ENCODE results near the gene NMNAT2.
"Not testable (repeated sequence)": the region's sequence is repeated elsewhere in the genome, so short reads cannot be mapped to it uniquely, and the experiment has no call there.

Gene NMNAT2

GRCh38 chr1:183444243-183444642 lies 26.1 kb upstream of the NMNAT2 start:
- H3K4me1 ChIP-seq (ENCODE audit: insufficient read depth, low read length): peaks cover 12% of the 10 kb centered on the region; the same call in 1 of the 2 replicates
- H3K36me3 ChIP-seq (ENCODE audit: insufficient read depth, low read length): no peaks in the 10 kb centered on the region
- WGBS: 43% methylated on average over 2 of the region's 3 CpGs
- H3K27ac ChIP-seq (ENCODE audit: low read depth, low read length): no peak overlapping the region
- no peaks in the 10 kb centered on the region for H3K27me3 ChIP-seq (ENCODE audit: insufficient read depth, low read length)
- H3K9ac ChIP-seq (ENCODE audit: low read depth, low read length): no peak overlapping the region
- no peaks in the 10 kb centered on the region for H3K9me3 ChIP-seq (ENCODE audit: insufficient read depth, low read depth, low read length)
- H3K4me3 ChIP-seq (ENCODE audit: low read length): no peak overlapping the region

DNA sequence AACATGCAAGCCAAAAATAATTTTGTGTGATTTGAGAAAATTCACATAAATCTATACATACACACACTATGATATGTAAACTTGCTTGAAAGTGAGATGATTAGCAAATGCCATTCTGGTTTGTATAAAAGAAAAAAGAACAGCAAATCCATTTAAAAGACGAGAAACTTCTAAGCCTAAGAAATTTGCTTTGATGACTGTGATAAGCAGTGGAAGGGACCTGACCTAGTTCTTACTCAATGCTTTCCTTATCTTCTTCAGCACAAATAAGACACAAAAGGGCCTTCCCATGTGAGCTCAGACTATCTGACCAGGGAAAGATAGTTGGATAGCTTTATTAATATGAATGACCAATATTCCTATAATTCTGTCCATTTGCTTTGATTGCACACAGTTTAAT lies 25.3 kb upstream of the NMNAT2 start:
- Histone ChIP-seq H3K4me3 (ENCODE audit: low read length) (no peak overlapping the region), H3K4me1 (ENCODE audit: insufficient read depth, low read length) (peaks cover 12% of the 10 kb centered on the region; the same call in 1 of the 2 replicates), H3K9ac (ENCODE audit: low read depth, low read length) (no peak overlapping the region), H3K27ac (ENCODE audit: low read depth, low read length) (no peak overlapping the region), H3K27me3 (ENCODE audit: insufficient read depth, low read length) (no peaks in the 10 kb centered on the region), H3K9me3 (ENCODE audit: insufficient read depth, low read depth, low read length) (no peaks in the 10 kb centered on the region), H3K36me3 (ENCODE audit: insufficient read depth, low read length) (no peaks in the 10 kb centered on the region)
- WGBS: 80% methylated on average over 1 of the region's 1 CpG

DNA sequence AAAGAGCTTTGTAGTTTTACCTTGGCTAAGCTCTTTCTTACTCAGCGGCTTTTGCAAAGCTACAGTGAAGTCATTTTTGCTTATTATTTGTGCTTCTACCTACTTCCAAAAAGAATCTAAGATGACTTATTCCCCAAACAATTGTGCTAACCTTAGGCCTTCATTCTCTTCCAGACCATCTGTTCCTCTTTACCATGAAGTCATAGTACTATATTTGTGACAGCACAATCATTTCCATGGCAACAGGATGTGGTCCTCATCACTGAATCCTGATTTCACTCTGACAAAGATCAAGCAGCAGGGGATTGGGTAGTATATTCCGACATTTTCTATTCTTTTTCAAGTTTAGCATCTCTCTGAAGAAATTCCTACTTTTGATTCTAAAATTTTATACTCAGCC lies 24.8 kb upstream of the NMNAT2 start:
- Histone ChIP-seq H3K27me3 (ENCODE audit: insufficient read depth, low read length) (no peaks in the 10 kb centered on the region), H3K36me3 (ENCODE audit: insufficient read depth, low read length) (no peaks in the 10 kb centered on the region), H3K27ac (ENCODE audit: low read depth, low read length) (no peak overlapping the region), H3K4me3 (ENCODE audit: low read length) (no peak overlapping the region), H3K9me3 (ENCODE audit: insufficient read depth, low read depth, low read length) (no peaks in the 10 kb centered on the region), H3K4me1 (ENCODE audit: insufficient read depth, low read length) (peaks cover 12% of the 10 kb centered on the region; the same call in 1 of the 2 replicates), H3K9ac (ENCODE audit: low read depth, low read length) (no peak overlapping the region)
- WGBS: 88% methylated on average over 2 of the region's 2 CpGs

DNA sequence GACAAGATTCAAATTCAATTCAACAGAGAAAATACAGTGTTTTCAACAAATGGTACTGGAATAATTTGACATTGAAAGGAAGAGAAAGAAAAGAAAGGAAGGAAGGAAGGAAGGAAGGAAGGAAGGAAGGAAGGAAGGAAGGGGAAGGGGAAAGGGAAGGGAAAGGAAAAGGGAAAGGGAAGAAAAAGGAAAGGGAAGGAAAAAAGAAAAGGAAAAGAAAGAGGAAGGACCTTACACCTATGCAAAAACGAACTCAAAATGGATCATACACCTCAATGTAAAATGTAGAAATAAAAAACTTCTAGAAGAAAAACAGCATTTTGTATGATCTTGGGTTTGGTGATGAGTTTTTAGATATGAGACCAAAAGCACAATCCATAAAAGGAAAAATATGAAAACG lies 19.9 kb upstream of the NMNAT2 start:
- H3K36me3 ChIP-seq (ENCODE audit: insufficient read depth, low read length): no peaks in the 10 kb centered on the region
- H3K4me3 ChIP-seq (ENCODE audit: low read length): no peak overlapping the region
- H3K9me3 ChIP-seq (ENCODE audit: insufficient read depth, low read depth, low read length): no peaks in the 10 kb centered on the region
- no peaks in the 10 kb centered on the region for H3K27me3 ChIP-seq (ENCODE audit: insufficient read depth, low read length)
- whole genome bisulfite sequencing: no CpG with 5 or more reads among the region's 2 CpGs
- H3K27ac ChIP-seq (ENCODE audit: low read depth, low read length): no peak overlapping the region
- H3K4me1 ChIP-seq (ENCODE audit: insufficient read depth, low read length): 0 out of 2 replicates have a peak, but pooled peaks cover 6% of the 10 kb centered on the region
- H3K9ac ChIP-seq (ENCODE audit: low read depth, low read length): no peak overlapping the region

GRCh38 chr1:183435497-183435896 lies 17.3 kb upstream of the NMNAT2 start:
- Histone ChIP-seq H3K4me3 (ENCODE audit: low read length) (no peak overlapping the region), H3K4me1 (ENCODE audit: insufficient read depth, low read length) (0 out of 2 replicates have a peak, but pooled peaks cover 6% of the 10 kb centered on the region), H3K9me3 (ENCODE audit: insufficient read depth, low read depth, low read length) (no peaks in the 10 kb centered on the region), H3K9ac (ENCODE audit: low read depth, low read length) (no peak overlapping the region), H3K36me3 (ENCODE audit: insufficient read depth, low read length) (no peaks in the 10 kb centered on the region), H3K27ac (ENCODE audit: low read depth, low read length) (no peak overlapping the region), H3K27me3 (ENCODE audit: insufficient read depth, low read length) (no peaks in the 10 kb centered on the region)
- WGBS: 97% methylated on average over 2 of the region's 2 CpGs

GRCh38 chr1:183433703-183434102 lies 15.5 kb upstream of the NMNAT2 start:
- 0% methylated on average over 1 of the region's 1 CpG for WGBS
- Histone ChIP-seq H3K27ac (ENCODE audit: low read depth, low read length) (no peak overlapping the region), H3K9ac (ENCODE audit: low read depth, low read length) (no peak overlapping the region), H3K27me3 (ENCODE audit: insufficient read depth, low read length) (no peaks in the 10 kb centered on the region), H3K4me3 (ENCODE audit: low read length) (no peak overlapping the region), H3K36me3 (ENCODE audit: insufficient read depth, low read length) (no peaks in the 10 kb centered on the region), H3K9me3 (ENCODE audit: insufficient read depth, low read depth, low read length) (no peaks in the 10 kb centered on the region; the same call in 1 of the 2 replicates), H3K4me1 (ENCODE audit: insufficient read depth, low read length) (peaks cover 6% of the 10 kb centered on the region; the same call in 1 of the 2 replicates)

DNA sequence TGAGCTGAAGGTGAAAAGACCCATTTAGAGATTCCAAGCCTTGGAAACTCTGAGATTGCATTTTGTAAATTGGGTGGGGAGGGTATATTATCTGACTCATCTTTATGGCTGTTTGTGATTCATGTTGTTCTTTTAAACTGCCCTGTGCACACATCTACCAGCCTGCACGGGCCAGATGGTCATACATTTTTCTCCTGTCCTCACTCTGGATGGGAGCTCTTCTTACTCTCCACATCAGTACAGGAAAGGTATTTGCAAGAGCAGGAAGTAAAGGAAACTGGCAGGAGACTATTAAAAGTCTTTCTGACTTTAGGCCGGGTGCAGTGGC lies 14.3 kb upstream of the NMNAT2 start:
- no peak overlapping the region for H3K9ac ChIP-seq (ENCODE audit: low read depth, low read length)
- H3K9me3 ChIP-seq (ENCODE audit: insufficient read depth, low read depth, low read length): no peaks in the 10 kb centered on the region; the same call in 1 of the 2 replicates
- H3K36me3 ChIP-seq (ENCODE audit: insufficient read depth, low read length): no peaks in the 10 kb centered on the region
- no peaks in the 10 kb centered on the region for H3K27me3 ChIP-seq (ENCODE audit: insufficient read depth, low read length)
- no peak overlapping the region for H3K4me3 ChIP-seq (ENCODE audit: low read length)
- WGBS: 93% methylated on average over 2 of the region's 2 CpGs
- H3K27ac ChIP-seq (ENCODE audit: low read depth, low read length): no peak overlapping the region
- H3K4me1 ChIP-seq (ENCODE audit: insufficient read depth, low read length): peaks cover 6% of the 10 kb centered on the region; the same call in 1 of the 2 replicates

DNA sequence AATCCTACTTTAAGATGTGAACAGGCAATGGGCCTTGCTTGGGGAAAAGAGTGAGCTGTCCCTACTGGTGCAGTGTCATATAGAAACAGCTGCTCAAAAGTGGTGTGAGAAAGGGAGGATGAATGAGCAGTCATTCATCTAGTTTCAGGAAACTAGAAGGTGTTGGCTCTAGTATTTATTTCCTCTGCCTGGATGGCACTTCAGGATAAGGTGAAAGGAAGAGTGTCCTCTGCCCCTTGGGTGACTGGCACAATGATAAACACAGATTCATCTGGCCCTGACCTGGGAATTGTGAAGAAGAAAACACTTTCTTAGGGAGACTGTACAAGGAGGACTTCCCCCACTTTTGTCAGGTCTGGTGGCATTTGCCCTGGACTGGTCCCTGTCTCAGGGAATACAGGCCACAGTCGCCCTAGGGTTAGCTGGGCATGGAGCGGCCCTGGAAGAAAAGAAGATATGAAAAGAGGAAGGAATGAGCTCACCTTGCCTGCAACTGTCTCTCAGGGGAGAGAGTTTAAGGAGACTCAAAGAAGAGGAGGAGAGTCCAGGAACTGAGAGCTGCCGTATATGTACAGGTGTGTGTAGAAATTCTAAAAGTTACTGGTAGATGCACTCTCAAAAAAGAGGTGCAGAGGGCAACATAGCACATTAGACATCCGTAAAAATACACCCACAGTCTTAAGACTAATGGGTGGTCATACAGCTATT lies 13.8 kb upstream of the NMNAT2 start:
- no peaks in the 10 kb centered on the region; the same call in 1 of the 2 replicates for H3K9me3 ChIP-seq (ENCODE audit: insufficient read depth, low read depth, low read length)
- no peaks in the 10 kb centered on the region for H3K36me3 ChIP-seq (ENCODE audit: insufficient read depth, low read length)
- H3K4me3 ChIP-seq (ENCODE audit: low read length): no peak overlapping the region
- H3K27ac ChIP-seq (ENCODE audit: low read depth, low read length): no peak overlapping the region
- WGBS: 94% methylated on average over 4 of the region's 4 CpGs
- H3K27me3 ChIP-seq (ENCODE audit: insufficient read depth, low read length): no peaks in the 10 kb centered on the region
- peaks cover 6% of the 10 kb centered on the region; the same call in 1 of the 2 replicates for H3K4me1 ChIP-seq (ENCODE audit: insufficient read depth, low read length)
- no peak overlapping the region for H3K9ac ChIP-seq (ENCODE audit: low read depth, low read length)

- H3K4me1 ChIP-seq (ENCODE audit: insufficient read depth, low read length); H3K27ac ChIP-seq (ENCODE audit: low read depth, low read length); H3K4me3 ChIP-seq (ENCODE audit: low read length); H3K36me3 ChIP-seq (ENCODE audit: insufficient read depth, low read length); H3K27me3 ChIP-seq (ENCODE audit: insufficient read depth, low read length); H3K9ac ChIP-seq (ENCODE audit: low read depth, low read length); H3K9me3 ChIP-seq (ENCODE audit: insufficient read depth, low read depth, low read length): not testable (repeated sequence)
- WGBS: 82% methylated on average over 2 of the region's 3 CpGs
Measured at GRCh38 chr1:183427591-183427990, 9.4 kb upstream of the NMNAT2 start.

- H3K9ac ChIP-seq (ENCODE audit: low read depth, low read length): no peak overlapping the region
- H3K27ac ChIP-seq (ENCODE audit: low read depth, low read length): no peak overlapping the region
- H3K4me3 ChIP-seq (ENCODE audit: low read length): no peak overlapping the region
- H3K4me1 ChIP-seq (ENCODE audit: insufficient read depth, low read length): no peaks in the 10 kb centered on the region; the same call in 1 of the 2 replicates
- H3K27me3 ChIP-seq (ENCODE audit: insufficient read depth, low read length): peaks cover 2% of the 10 kb centered on the region
- no peaks in the 10 kb centered on the region for H3K36me3 ChIP-seq (ENCODE audit: insufficient read depth, low read length)
- H3K9me3 ChIP-seq (ENCODE audit: insufficient read depth, low read depth, low read length): peaks cover 7% of the 10 kb centered on the region
Measured at GRCh38 chr1:183424691-183425090, 6.5 kb upstream of the NMNAT2 start.

- Histone ChIP-seq H3K4me1 (ENCODE audit: insufficient read depth, low read length) (peaks cover 2% of the 10 kb centered on the region), H3K9me3 (ENCODE audit: insufficient read depth, low read depth, low read length) (peaks cover 7% of the 10 kb centered on the region), H3K27ac (ENCODE audit: low read depth, low read length) (no peak overlapping the region), H3K27me3 (ENCODE audit: insufficient read depth, low read length) (peaks cover 14% of the 10 kb centered on the region), H3K9ac (ENCODE audit: low read depth, low read length) (no peak overlapping the region), H3K4me3 (ENCODE audit: low read length) (no peak overlapping the region), H3K36me3 (ENCODE audit: insufficient read depth, low read length) (no peaks in the 10 kb centered on the region)
- 100% methylated on average over 1 of the region's 1 CpG for WGBS
Measured at GRCh38 chr1:183423541-183423940, 5.4 kb upstream of the NMNAT2 start.

DNA sequence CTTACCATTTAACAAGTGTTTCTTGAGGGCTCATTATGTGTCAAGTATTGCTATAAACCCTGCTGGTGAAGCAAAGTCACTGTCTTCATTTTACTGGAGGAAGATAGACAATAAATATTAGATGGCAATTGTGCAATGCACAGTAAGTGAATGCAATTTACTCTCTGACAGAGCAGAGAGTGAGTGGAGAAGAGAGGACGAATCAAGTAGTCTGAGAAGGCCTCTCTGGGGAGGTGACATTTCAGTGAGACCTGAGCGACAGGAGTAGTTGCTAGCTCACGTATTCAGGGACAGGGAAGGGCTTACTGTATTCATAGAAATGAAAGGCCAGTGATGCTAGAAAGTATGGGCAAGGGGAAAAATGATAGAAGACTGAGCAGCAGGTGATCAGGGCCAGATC lies 1.2 kb upstream of the NMNAT2 start:
- Histone ChIP-seq H3K36me3 (ENCODE audit: insufficient read depth, low read length) (no peaks in the 10 kb centered on the region), H3K27ac (ENCODE audit: low read depth, low read length) (no peak overlapping the region), H3K9me3 (ENCODE audit: insufficient read depth, low read depth, low read length) (no peaks in the 10 kb centered on the region), H3K4me3 (ENCODE audit: low read length) (no peak overlapping the region), H3K27me3 (ENCODE audit: insufficient read depth, low read length) (peaks cover 48% of the 10 kb centered on the region), H3K4me1 (ENCODE audit: insufficient read depth, low read length) (peaks cover 13% of the 10 kb centered on the region), H3K9ac (ENCODE audit: low read depth, low read length) (no peak overlapping the region)
- 74% methylated on average over 3 of the region's 3 CpGs for WGBS
